DMS79 (cell line): ENCODE measurements around the gene SERPIND1.
"Not testable (repeated sequence)": the region's sequence is repeated elsewhere in the genome, so short reads cannot be mapped to it uniquely, and the experiment has no call there.

Experiments
- DNase-seq: peaks from one replicate; lab custom pipeline; 2025; lab: John Stamatoyannopoulos, UW

Gene SERPIND1

DNA sequence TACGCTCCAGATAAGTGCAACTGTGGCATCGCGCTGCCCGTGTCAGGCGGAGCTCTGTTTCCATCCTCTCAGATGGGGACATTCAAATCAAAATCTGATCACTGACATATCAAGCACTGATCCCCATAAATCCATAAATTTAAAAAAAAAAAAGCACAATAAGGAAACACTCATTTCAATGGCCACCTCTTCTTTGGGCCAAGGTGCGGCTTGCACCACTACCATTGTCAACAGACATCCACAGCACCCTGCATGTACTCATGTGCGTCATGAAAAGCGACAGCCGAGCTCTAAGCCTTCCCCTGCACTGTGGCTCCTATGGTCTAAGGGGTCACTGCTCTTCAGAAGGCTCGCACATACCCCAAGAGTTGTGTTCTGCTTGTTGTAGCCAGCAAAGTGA, 26.7 kb upstream of the SERPIND1 start:
- DNase-seq = no peak

DNA sequence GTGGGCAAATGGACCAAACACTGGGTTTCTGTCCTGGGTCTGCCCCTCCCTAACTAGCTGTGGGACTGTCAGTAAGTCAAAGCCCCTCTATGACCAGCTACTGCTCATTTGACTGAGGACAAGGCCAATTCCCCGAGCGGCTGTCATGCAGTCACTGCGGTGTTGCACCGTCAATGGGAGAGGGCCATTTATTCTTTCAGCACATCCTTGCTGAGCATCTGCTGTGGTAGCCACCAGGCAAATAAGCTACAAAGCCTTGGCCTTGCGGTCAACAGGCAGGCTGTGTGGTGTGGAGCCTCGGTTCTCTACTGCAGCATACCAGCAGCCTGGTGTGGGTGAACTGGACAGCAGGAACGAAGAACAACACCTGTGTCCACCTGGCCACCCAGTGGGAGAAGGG, 25.8 kb upstream of the SERPIND1 start:
- DNase-seq = no peak

GRCh38 chr22:20748731-20749428, 25.0 kb upstream of the SERPIND1 start:
- no peak for DNase-seq

DNA sequence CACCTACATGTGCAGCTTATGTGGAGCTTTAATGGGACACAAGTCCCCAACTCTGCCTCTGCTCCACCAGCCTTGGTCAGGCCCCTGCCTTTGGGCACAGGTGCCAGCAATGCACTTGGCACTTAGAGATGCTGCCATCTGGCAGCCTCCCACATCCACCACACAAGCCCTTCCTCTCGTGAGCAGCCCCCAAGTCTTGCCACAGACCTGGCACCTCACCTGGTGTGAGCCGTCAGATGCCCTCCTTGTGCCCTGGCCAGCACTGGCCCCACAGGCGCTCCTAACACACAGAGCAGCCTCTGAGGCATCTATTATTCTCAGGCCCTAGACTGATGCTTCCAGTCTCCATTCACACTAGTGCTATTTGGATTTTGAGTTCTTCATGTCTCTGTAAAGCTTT, 24.5 kb upstream of the SERPIND1 start:
- peak; percentile 68 for DNase-seq

DNA sequence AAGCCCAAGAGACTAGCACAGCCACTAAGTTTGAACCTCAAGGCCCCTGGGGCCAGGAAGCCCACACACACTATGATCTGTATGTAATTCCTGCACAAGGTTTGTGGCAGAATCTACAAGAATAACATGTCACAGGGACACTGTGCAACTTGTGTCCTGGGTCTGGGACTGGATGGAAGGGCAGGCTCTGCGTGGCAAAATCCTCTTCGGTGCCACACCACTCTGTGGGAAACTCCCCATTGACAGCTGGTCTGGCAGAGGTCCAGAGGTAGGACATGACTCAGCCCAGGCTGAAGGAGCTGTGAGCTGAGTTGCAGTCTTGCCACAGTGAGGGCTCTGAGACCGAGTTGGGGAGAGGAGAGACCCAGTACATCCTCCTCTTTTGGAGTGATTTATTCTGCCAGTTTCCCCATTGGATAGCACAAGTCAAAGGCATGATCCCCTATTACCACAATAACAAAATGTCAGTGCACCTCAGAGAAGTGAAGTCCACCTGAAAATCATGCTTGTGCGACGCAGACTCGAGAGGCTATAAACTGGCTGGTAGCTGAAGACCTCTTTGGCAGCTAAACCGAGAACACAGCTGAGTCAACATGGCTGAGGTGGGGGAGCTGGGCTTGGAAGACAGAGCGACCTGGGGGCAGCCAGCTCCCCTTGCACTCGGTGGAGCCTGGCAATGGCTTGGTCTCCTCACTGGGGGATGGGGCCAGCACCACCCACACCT, 23.3 kb upstream of the SERPIND1 start:
- DNase-seq = peak; percentile 61

DNA sequence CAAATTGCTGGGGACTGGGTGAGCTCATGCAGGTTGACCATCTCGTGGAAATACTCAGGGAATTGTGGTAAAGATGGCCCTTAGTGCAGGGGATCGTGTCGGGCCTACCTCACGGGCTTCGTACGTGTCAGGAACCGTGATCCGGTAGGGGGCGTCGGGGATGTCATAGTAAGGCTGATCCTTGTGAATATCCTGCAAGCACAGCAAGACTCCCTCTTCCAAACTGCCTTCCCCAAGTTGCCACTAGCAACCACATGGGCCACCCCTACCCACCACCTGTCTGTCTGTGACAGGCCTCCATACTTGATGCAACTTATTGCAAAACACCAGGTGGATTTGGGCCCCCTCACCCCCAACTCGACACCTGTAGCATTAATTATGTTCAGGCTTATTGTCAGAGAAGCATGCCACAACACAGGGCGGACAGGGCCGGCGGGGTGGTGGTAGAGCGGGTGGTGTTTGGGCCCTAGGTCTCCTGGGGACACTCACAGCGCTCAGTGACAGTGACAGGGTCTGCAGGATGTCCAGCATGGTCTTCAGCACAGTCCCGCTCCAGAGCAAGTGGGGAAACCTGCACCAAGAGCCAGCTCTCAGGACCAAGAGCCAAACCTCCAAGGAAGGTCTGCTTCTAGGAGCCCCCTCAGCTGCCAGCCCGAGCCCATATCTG, 22.6 kb upstream of the SERPIND1 start:
- peak; percentile 60 for DNase-seq

DNA sequence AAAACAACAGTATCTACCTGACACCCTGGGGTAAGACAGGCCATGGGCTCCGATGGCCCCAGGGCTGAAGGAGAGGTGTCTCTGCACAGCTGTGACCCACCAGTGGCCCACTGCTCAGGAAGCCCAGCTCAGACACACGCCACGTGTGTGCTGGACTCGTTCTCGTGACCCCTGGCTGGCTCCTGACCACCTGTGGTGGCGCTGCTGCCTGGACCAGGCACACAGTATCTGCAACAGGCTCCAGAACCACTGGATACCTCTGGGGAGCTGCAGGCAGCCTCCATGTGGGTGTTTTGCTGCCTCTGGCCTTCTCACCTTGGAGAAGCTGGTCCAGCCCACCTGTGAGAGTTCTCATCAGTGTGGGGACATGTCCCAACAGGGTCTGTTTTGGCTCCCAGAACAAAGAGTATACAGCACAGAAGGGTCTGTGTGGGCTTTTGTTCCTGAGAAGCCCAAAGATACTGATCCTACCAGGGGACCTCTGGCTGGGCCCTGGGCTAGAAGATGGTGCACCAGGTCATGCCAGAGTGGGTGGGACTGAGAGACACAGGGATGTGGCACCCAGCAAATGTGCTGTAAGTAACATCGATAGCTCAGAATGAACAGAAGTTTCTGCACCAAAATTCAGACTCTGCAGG, 21.7 kb upstream of the SERPIND1 start:
- DNase-seq = no peak

GRCh38 chr22:20752873-20753272, 21.0 kb upstream of the SERPIND1 start:
- no peak for DNase-seq

GRCh38 chr22:20756846-20757245, 17.1 kb upstream of the SERPIND1 start:
- no peak for DNase-seq

DNA sequence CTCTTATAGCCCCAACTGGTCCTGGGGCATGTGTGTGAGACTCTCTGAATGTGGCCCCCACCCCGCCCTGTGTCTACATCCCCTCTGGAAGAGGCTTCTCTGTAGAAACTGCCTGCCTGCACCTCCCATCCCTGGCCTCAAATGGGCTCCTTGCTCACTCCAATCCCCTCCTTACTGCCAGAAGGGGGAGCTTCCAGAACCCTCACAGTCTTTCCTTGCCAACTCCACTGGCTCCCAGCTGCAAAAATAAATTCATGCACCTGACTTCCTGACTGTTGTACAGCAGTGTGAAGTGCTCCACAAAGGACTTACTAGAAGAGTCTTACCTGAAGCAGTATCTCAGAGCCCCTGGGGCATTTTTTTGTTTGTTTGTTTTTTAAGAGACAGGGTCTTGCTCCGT, 15.2 kb upstream of the SERPIND1 start:
- peak; percentile 72 for DNase-seq

- no peak for DNase-seq
These were observed 13.8 kb upstream of the SERPIND1 start for GRCh38 chr22:20760084-20760483.

- no peak for DNase-seq
These were observed 12.4 kb upstream of the SERPIND1 start for GRCh38 chr22:20761536-20761935.

- peak; percentile 50 for DNase-seq
These were observed 11.6 kb upstream of the SERPIND1 start for GRCh38 chr22:20762233-20762796.

DNA sequence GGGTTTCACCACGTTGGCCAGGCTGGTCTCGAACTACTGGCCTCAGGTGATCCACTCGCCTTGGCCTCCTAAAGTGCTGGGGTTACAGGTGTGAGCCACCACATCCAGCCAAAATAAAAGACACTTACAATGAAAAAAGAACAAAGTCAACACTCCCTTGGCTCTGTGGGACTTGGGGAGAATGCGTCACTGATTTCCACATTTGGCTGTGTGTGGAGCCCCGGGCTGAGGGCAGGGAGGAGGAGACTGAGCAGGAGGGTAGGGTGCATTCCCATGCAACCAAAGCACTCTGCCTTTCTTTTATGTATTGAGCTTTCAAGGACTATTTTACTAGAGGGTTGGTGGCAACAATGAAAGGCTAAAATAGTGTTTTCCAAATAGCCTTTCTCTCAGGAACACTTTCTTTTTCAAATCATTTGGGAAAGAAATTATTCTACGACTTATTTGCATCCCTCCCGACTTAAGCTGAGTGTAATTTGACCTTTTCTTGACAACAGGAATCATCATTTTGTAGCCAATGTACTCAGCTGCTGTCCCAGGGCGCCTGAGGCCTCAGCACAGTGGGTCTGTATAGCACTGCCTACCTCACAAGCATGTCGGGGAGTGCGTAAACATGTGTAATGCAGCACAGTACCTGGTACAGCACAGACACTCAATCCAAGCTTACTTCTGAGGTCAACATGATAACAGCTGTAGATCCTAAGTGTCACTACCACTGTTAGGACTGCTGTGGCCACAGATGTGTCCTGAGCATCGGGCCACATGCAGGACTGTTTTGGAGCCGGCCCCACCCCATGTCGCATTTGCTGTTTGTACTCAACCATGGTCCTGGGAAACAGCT, 10.1 kb upstream of the SERPIND1 start:
- no peak for DNase-seq

DNA sequence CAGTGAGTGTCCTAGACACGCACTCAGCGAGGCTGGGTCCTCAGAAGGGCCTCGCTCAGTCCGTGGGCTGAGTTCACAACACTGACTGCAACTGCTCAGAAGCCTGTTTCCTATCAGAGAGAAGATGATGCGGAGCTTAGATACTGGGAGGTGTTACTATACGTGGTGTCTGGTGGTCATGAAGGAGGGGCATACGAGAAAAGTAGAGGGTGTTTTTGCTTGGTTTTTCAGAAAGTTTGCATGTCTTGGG, 9.5 kb upstream of the SERPIND1 start:
- no peak for DNase-seq

GRCh38 chr22:20764729-20765128, 9.2 kb upstream of the SERPIND1 start:
- no peak for DNase-seq

DNA sequence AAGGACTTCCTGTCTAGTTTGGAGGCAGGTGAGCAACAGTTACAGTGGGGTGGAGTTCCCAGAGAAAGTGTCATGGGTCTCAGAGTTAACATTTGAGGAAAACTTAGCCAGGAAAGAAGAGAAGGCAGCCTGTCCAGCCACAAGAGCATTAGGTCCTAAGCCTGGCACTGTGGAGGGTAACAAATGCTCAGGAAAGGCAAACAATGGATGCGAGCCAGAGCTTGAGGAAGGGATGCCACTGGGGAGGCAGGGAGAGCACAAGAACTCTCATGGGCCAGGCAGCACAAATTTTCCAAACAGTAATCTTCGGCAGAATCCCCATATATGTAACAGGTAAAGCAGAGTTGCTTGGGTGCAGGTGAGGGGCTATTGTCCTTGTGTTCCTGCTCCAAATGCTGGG, 8.0 kb upstream of the SERPIND1 start:
- no peak for DNase-seq

GRCh38 chr22:20766530-20766929, 7.4 kb upstream of the SERPIND1 start:
- DNase-seq = no peak

DNA sequence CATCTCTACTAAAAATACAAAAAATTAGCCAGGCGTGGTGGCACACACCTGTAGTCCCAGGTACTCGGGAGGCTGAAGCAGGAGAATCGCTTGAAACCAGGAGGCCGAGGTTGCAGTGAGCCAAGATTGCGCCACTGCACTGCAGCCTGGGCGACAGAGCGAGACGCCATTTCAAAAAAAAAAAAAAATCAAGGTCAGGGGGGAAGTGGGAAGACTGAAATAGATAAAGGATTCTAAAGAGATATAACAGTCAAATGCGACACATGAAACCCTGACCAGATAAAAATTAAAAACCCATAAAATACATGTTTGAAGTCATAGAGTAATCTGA, 4.5 kb upstream of the SERPIND1 start:
- DNase-seq = not testable (repeated sequence)

DNA sequence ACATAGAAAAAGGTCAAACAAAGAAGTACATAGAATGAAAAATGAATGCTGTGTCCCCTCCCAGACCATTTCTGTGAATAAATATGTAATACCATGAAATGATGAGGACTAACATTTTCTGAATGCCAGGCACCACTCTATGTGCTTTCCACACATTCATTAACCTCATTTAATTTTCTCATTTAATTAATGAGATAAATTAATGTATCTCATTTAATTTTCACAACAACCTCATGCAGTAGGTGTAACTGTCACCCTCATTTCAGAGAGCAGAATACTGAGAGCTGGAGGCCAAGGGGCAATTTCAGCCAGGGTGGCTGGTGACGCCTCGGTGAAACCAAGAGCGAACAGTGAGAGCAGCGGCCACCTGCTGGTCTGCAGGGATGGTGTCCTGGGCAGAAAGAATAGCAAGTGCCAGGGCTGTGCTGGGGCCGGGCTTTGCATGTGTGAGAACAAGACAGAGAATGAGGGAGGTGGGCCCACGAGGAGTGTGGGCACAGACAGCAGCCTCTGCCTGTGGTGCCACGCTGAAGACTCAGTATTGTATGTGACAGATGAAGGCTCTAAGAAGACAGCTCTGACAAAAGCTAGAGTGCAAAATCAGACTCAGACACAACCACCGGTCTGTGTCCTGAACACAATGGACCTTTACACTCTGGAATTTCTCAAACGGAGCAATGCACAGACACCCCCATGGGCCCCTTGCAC, 1.8 kb upstream of the SERPIND1 start:
- DNase-seq = no peak

- no peak for DNase-seq
These were observed 969 bp downstream of the SERPIND1 start for GRCh38 chr22:20774882-20775281.
